IMR-90 (cell line): Measurements from ENCODE around the gene ACSS1. TPM values are rescaled to one million over a fixed set of nuclear protein-coding genes. Genes with fewer than 3 reads are reported as not detected.

ENCODE experiments used
- ATAC-seq: fragments of 200-7000 bp; cut with Tn5 transposase; 2 replicates; pipeline ENCODE4 v1.9.1; 2020; ENCODE audit warnings: low read depth, mild to moderate bottlenecking, moderate library complexity
- BruUV-seq: library from RNA; stranded (reverse); fragments of 400-500 nt; replicated peaks from 2 replicates; lab custom pipeline; 2021; lab: Mats Ljungman, UMichigan
- CTCF ChIA-PET: fragments of 300-600 bp; formaldehyde crosslinking; extraction: SDS; loops from one replicate; lab custom pipeline; 2021; ENCODE audit warnings: antibody characterized with exemption; lab: Yijun Ruan, JAX
- POLR2A ChIA-PET: fragments of 300-600 bp; sonication (Branson Sonifier 250); formaldehyde crosslinking; loops from one replicate; lab custom pipeline; 2022; ENCODE audit warnings: antibody characterized with exemption; ENCODE audit not compliant: unreplicated experiment; lab: Charles Lee
- DNase-seq: peaks from one replicate; pipeline ENCODE4 v3.0.0; 2013
- H2AFZ ChIP-seq: replicated peaks from 2 replicates; pipeline ENCODE3; 2013; ENCODE audit warnings: low read length, mild to moderate bottlenecking; ENCODE audit not compliant: poor library complexity
- H2AK5ac ChIP-seq: 2 replicates; pipeline ENCODE4 v1.6.1; 2013; ENCODE audit warnings: low read depth, low read length, inconsistent platforms
- H2AK9ac ChIP-seq: replicated peaks from 2 replicates; pipeline ENCODE3; 2013; ENCODE audit warnings: mild to moderate bottlenecking, low read depth, low read length, moderate library complexity; ENCODE audit not compliant: poor library complexity
- H2BK120ac ChIP-seq: 2 replicates; pipeline ENCODE4 v1.6.1; 2013; ENCODE audit warnings: low read depth, low read length, inconsistent platforms
- H2BK15ac ChIP-seq: 3 replicates; pipeline ENCODE4 v1.6.1; 2013; ENCODE audit warnings: low read depth, low read length, inconsistent platforms
- H2BK20ac ChIP-seq: 2 replicates; pipeline ENCODE4 v1.6.1; 2013; ENCODE audit warnings: low read depth, mild to moderate bottlenecking, inconsistent platforms, low read length, moderate library complexity
- H2BK5ac ChIP-seq: 2 replicates; pipeline ENCODE4 v1.6.1; 2013; ENCODE audit warnings: mild to moderate bottlenecking, low read depth, low read length, inconsistent platforms; ENCODE audit not compliant: poor library complexity, severe bottlenecking
- H3K14ac ChIP-seq: replicated peaks from 2 replicates; pipeline ENCODE4 v1.6.1; 2013; ENCODE audit warnings: low read depth, low read length, inconsistent platforms
- H3K18ac ChIP-seq: 2 replicates; pipeline ENCODE4 v1.6.1; 2013; ENCODE audit warnings: low read depth, low read length, control low read depth
- H3K23ac ChIP-seq: 2 replicates; pipeline ENCODE4 v1.6.1; 2013; ENCODE audit warnings: low read depth, low read length, inconsistent platforms
- H3K27ac ChIP-seq: 2 replicates; pipeline ENCODE4 v1.5.1; 2013; ENCODE audit warnings: mild to moderate bottlenecking, control low read depth, low read length; ENCODE audit not compliant: insufficient read depth
- H3K27me3 ChIP-seq: 2 replicates; pipeline ENCODE4 v1.6.1; 2013; ENCODE audit warnings: low read length; ENCODE audit not compliant: control insufficient read depth, insufficient read depth
- H3K36me3 ChIP-seq: 2 replicates; pipeline ENCODE4 v1.6.1; 2013; ENCODE audit warnings: low read length, mixed read lengths; ENCODE audit not compliant: control insufficient read depth, insufficient read depth
- H3K4ac ChIP-seq: 2 replicates; pipeline ENCODE4 v1.6.1; 2013; ENCODE audit warnings: low read depth, low read length, inconsistent platforms
- H3K4me1 ChIP-seq: 2 replicates; pipeline ENCODE4 v1.6.1; 2013; ENCODE audit warnings: low read length, mixed read lengths; ENCODE audit not compliant: control insufficient read depth, insufficient read depth
- H3K4me2 ChIP-seq: 2 replicates; pipeline ENCODE4 v1.6.1; 2013; ENCODE audit warnings: low read depth, mild to moderate bottlenecking, control low read depth, low read length, moderate library complexity
- H3K4me3 ChIP-seq: 2 replicates; pipeline ENCODE4 v1.5.1; 2013; ENCODE audit warnings: low read depth, mild to moderate bottlenecking, control low read depth, low read length, moderate library complexity; ENCODE audit not compliant: insufficient read depth
- H3K56ac ChIP-seq: 2 replicates; pipeline ENCODE4 v1.6.1; 2013; ENCODE audit warnings: low read length, inconsistent platforms; ENCODE audit not compliant: insufficient read depth; ENCODE audit errors: extremely low read depth
- H3K79me1 ChIP-seq, 2 experiments: 2 replicates each; pipeline ENCODE4 v1.6.1; 2013; ENCODE audit warnings: low read length in 2 of 2, inconsistent platforms in 1 of 2, low read depth in 1 of 2
- H3K9ac ChIP-seq: 2 replicates; pipeline ENCODE4 v1.6.1; 2013; ENCODE audit warnings: low read depth, low read length, control low read depth
- H3K9me1 ChIP-seq: 2 replicates; pipeline ENCODE4 v1.6.1; 2013; ENCODE audit warnings: low read length, inconsistent platforms; ENCODE audit not compliant: insufficient read depth
- H3K9me3 ChIP-seq: 2 replicates; pipeline ENCODE4 v1.6.1; 2013; ENCODE audit warnings: low read length; ENCODE audit not compliant: control insufficient read depth, insufficient read depth
- H4K20me1 ChIP-seq: 2 replicates; pipeline ENCODE4 v1.6.1; 2013; ENCODE audit warnings: low read length, inconsistent platforms; ENCODE audit not compliant: insufficient read depth
- H4K5ac ChIP-seq: 2 replicates; pipeline ENCODE4 v1.6.1; 2013; ENCODE audit warnings: mild to moderate bottlenecking, low read depth, low read length, control low read depth
- H4K8ac ChIP-seq, 2 experiments: 2 replicates each; pipeline ENCODE4 v1.6.1; 2013; ENCODE audit warnings: low read depth in 2 of 2, low read length in 2 of 2, control low read depth in 1 of 2, inconsistent platforms in 1 of 2
- H4K91ac ChIP-seq: 2 replicates; pipeline ENCODE4 v1.6.1; 2013; ENCODE audit warnings: low read depth, low read length, inconsistent platforms; ENCODE audit not compliant: insufficient read depth
- BHLHE40 ChIP-seq: fragments of 150-350 bp; IDR thresholded peaks from 2 replicates; pipeline ENCODE4 v1.6.1; 2016; ENCODE audit warnings: mild to moderate bottlenecking, low read depth, low read length
- FOS ChIP-seq: fragments of 150-350 bp; IDR thresholded peaks from 2 replicates; pipeline ENCODE4 v1.6.1; 2016; ENCODE audit warnings: low read depth, low read length
- MAZ ChIP-seq: IDR thresholded peaks from 2 replicates; pipeline ENCODE4 v1.6.1; 2012; ENCODE audit warnings: low read depth, mild to moderate bottlenecking, low read length, improper control_type of control experiment, moderate library complexity, borderline replicate concordance
- RAD21 ChIP-seq: IDR thresholded peaks from 2 replicates; pipeline ENCODE4 v1.6.1; 2012; ENCODE audit warnings: low read length, improper control_type of control experiment
- RCOR1 ChIP-seq: IDR thresholded peaks from 2 replicates; pipeline ENCODE4 v1.6.1; 2012; ENCODE audit warnings: mild to moderate bottlenecking, low read length, improper control_type of control experiment; ENCODE audit not compliant: insufficient replicate concordance
- RFX5 ChIP-seq: IDR thresholded peaks from 2 replicates; pipeline ENCODE4 v1.8.0; 2012; ENCODE audit warnings: low read depth, mild to moderate bottlenecking, low read length, moderate library complexity
- WGBS, 2 experiments: methylation state at CpG; one replicate each; pipeline versions ENCODE4 v1.1.5 to v1.1.7; 2013; ENCODE audit warnings: missing lambda C conversion rate in 2 of 2; ENCODE audit not compliant: insufficient read length in 1 of 2; ENCODE audit errors: extremely low coverage in 2 of 2; 5-methylcytosine and 5-hydroxymethylcytosine counted together
- dilution Hi-C: fragments of 300-500 bp; cut with HindIII; formaldehyde crosslinking; loops from one replicate; pipeline ENCODE4 v1.14.3; 2018; ENCODE audit warnings: low sequenced_read_pairs; ENCODE audit not compliant: unreplicated experiment
- in situ Hi-C: fragments of 300-500 bp; cut with MboI; formaldehyde crosslinking; loops from 3 replicates; pipeline ENCODE4 v1.14.3; 2019; ENCODE audit warnings: low sequenced_read_pairs, inconsistent platforms, mixed read lengths
- intact Hi-C: fragments of 100-400 bp; cut with micrococcal nuclease; formaldehyde crosslinking; loops from 2 replicates; pipeline ENCODE4 v1.10.0; 2022
- polyA plus RNA-seq, 3 experiments: library from polyadenylated mRNA; depleted of rRNA; stranded (reverse); fragments of >200 nt; gene quantifications; 2 replicates each; pipeline ENCODE4 v1.2.3, GENCODE V29; 2012; ENCODE audit warnings: low replicate concordance in 1 of 3
- total RNA-seq: library from RNA; depleted of rRNA; stranded (reverse); fragments of >200 nt; gene quantifications from 2 replicates; pipeline ENCODE4 v1.2.3, GENCODE V29; 2012

The ACSS1 gene
- total and polyA plus RNA-seq, 2 of the 4 experiments (the other 2 are of a cell fraction) = 0.72 to 1.2 TPM

- intact Hi-C loops = no loop called here
- WGBS, 2 experiments = 100% methylated on average over 1 of the region's 3 CpGs; no CpG with 5 or more reads in 1 of the 2 experiments
- TF ChIP-seq MAZ = no peak
- no peak for TF ChIP-seq RFX5
- no peak for TF ChIP-seq RCOR1
- no peak for TF ChIP-seq FOS
- TF ChIP-seq RAD21 = no peak
- no peak for TF ChIP-seq BHLHE40
- Histone ChIP-seq H2BK120ac (no peak overlapping the region), H4K91ac (no peak overlapping the region), H3K27ac (no peak overlapping the region), H4K20me1 (no peaks in the 10 kb centered on the region; the same call in 1 of the 2 replicates), H3K9me3 (peaks cover 7% of the 10 kb centered on the region; the same call in 1 of the 2 replicates), H4K5ac (no peak overlapping the region), H3K56ac (no peak overlapping the region), H3K14ac (no peak overlapping the region), H3K9ac (no peak overlapping the region), H2AK5ac (no peak overlapping the region), H2BK5ac (no peak overlapping the region), H3K27me3 (no peaks in the 10 kb centered on the region), H2BK20ac (no peak overlapping the region), H3K18ac (no peak overlapping the region), H3K4me2 (no peak overlapping the region), H3K4me1 (no peaks in the 10 kb centered on the region), H4K8ac (no peak overlapping the region), H2BK15ac (no peak overlapping the region), H3K23ac (no peak overlapping the region), H3K4ac (no peak overlapping the region), H3K4me3 (no peak overlapping the region), H3K9me1 (no peaks in the 10 kb centered on the region), H2AK9ac (no peak overlapping the region), H3K79me1 (peaks cover 14 to 20% of the 10 kb centered on the region in 2 experiments; a peak in 3 of 4 replicates), H2AFZ (no peak overlapping the region), H3K36me3 (peaks cover 16% of the 10 kb centered on the region)
- in situ Hi-C loops = loop anchor here (25.0 kb wide), 3 partner anchors 610 to 885 kb away; partner anchors contain the start of genes NINL and ZNF337
- ChIA-PET CTCF (no interaction called here), POLR2A (no interaction called here)
- no TSS peak for BruUV-seq
- no peak for DNase-seq
- dilution Hi-C loops = no loop called here
- ATAC-seq = no peak
These were observed 80.1 kb downstream of the ACSS1 start for GRCh38 chr20:24977797-24978196.
